GM10248 (cell line): ENCODE results near the gene PRRG1.

Source experiments
- CTCF ChIA-PET: fragments of 300-600 bp; sonication (Branson Sonifier 250); formaldehyde crosslinking; extraction: SDS; loops from one replicate; lab custom pipeline; 2021; ENCODE audit warnings: antibody characterized with exemption; lab: Yijun Ruan, JAX
- POLR2A ChIA-PET: fragments of 350-650 bp; sonication (Branson Sonifier 250); formaldehyde crosslinking; extraction: SDS; loops from one replicate; lab custom pipeline; 2020; ENCODE audit warnings: antibody characterized with exemption; lab: Yijun Ruan, JAX
- DNase-seq: peaks from one replicate; pipeline ENCODE4 v3.0.0; 2012; ENCODE audit errors: extremely low spot score
- TF ChIP-seq, protein P1 (sequence below): IDR thresholded peaks from 2 replicates; pipeline ENCODE4 v1.5.1; 2012; ENCODE audit warnings: mild to moderate bottlenecking, low read depth; ENCODE audit errors: extremely low read depth, missing control alignments, control extremely low read depth

PRRG1 gene

DNA sequence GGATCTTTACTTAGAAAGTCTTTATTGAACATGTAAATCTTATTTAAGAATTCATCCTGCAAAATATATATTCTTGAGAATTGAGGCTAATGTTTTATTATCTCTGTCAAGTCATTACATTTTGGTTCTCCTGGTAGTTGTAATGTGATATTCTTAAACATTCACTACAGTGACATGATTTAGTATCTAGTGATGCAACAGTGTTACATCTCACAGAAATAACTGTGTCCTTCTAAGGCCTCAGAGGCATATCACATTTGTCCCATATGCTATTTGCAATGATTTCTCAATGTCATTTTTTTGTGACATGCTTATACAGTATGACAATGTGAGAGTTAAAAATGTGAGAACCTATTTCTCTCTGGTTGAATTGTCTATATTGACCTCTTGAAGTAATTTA is 34.1 kb downstream of the PRRG1 start:
- CTCF ChIA-PET = no interaction called here
- TF ChIP-seq, protein P1, sequence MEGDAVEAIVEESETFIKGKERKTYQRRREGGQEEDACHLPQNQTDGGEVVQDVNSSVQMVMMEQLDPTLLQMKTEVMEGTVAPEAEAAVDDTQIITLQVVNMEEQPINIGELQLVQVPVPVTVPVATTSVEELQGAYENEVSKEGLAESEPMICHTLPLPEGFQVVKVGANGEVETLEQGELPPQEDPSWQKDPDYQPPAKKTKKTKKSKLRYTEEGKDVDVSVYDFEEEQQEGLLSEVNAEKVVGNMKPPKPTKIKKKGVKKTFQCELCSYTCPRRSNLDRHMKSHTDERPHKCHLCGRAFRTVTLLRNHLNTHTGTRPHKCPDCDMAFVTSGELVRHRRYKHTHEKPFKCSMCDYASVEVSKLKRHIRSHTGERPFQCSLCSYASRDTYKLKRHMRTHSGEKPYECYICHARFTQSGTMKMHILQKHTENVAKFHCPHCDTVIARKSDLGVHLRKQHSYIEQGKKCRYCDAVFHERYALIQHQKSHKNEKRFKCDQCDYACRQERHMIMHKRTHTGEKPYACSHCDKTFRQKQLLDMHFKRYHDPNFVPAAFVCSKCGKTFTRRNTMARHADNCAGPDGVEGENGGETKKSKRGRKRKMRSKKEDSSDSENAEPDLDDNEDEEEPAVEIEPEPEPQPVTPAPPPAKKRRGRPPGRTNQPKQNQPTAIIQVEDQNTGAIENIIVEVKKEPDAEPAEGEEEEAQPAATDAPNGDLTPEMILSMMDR = no peak
- POLR2A ChIA-PET = no interaction called here
- no peak for DNase-seq

DNA sequence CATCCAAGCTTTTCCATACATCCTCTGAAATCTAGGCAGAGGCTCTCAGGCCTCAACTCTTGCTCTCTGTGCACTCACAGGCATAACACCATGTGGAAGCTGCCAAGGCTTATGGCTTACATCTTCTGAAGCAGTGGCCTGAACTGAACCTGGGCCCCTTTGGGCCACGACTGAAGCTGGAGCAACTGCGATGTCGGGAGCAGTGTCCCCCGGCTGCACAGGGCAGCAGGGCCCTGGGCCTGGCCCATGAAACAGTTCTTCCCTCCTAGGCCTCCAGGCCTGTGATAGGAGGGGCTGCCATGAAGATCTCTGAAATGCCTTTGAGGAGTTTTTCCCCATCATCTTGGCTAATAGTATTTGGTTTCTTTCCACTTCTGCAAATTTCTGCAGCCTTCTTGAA is 39.2 kb downstream of the PRRG1 start:
- CTCF ChIA-PET = no interaction called here

DNA sequence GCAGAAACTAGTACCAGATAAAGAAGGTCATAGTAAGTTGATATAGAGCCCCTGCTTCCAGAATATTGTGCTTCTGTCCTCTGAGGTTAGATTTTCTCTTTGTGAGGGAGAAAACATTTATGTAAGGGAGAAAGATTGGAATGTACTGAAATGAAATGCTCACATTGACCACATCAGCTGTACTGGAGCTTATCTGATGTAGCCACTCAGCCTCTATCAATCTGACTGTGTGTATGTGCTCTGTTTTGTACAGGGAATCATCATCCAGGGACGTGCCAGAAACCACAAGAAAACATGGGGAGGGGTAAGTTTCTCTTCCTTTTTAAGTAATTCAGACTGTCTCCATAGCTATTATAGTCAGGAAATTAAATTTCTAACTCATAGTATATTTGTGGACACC is 56.8 kb downstream of the PRRG1 start:
- ChIA-PET POLR2A (no interaction called here), CTCF (no interaction called here)
- TF ChIP-seq, protein P1 = no peak
- no peak for DNase-seq

More for the DNA sequence above, 39.2 kb downstream of the PRRG1 start:
- POLR2A ChIA-PET = no interaction called here
- TF ChIP-seq, protein P1 = no peak
- DNase-seq = no peak

DNA sequence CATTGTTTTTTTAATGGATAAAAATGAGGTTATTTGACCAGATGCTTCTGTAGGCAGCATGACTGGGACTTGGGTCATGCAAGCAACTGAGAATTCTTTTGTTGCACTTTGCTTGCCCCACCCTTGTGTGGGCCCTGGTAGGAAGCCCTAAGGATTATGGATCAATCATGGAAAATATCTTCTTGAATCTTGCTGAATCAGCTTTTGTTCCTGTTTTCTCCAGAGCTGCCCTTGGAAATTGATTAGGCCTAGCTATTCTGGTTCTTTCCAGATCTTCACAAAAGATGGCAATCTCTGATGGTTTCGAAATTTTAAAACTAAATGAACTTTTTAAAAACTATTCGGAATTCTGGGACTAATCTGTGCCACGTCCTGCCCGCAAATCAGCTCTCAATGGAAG is 58.6 kb downstream of the PRRG1 start:
- no peak for DNase-seq
- ChIA-PET POLR2A (no interaction called here), CTCF (no interaction called here)
- TF ChIP-seq, protein P1 = no peak

DNA sequence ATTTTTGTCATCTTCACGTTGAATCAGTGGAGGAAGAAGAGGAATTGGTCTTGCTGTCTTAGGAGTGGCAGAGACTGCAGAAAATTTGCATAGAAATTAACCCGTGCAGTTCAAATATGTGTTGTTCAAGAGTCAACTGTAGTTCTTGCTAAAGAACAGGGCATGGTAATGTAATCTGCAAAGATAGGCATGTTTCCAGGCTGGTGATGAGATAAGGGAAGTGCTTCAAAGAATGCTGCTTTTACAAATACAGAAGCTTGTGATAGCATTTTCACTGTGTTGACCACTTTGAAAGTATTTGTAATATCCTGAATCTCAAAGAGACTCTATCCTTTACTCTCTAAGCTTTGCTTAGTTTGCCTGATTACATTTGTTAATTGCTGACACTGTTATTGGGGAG is 60.1 kb downstream of the PRRG1 start:
- ChIA-PET POLR2A (no interaction called here), CTCF (no interaction called here)
- TF ChIP-seq, protein P1 = no peak
- no peak for DNase-seq

DNA sequence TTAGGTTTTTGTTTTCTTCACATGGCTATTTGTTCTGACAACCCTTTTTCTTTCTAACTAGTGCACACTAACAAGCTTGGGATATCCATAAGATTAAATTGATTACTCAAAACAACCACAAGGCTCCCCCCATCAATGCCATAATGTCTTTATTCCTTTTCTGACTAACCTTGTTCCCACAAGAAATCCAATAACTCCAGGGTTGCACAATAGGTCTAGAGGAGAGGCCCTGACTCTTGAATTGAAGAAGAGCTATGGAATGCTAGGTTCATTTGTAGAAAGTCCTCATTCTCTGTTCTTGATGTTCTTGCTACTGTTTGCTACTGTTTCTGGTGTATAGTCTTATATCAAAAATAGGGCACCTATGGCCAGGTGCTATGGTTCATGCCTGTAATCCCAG is 71.0 kb downstream of the PRRG1 start:
- no peak for DNase-seq
- TF ChIP-seq, protein P1 = no peak
- POLR2A ChIA-PET = no interaction called here
- CTCF ChIA-PET = interaction anchor here (1.0 kb wide), 1 partner anchor 25 kb away, joined by 3 read pairs; no protein-coding TSS in a partner anchor

DNA sequence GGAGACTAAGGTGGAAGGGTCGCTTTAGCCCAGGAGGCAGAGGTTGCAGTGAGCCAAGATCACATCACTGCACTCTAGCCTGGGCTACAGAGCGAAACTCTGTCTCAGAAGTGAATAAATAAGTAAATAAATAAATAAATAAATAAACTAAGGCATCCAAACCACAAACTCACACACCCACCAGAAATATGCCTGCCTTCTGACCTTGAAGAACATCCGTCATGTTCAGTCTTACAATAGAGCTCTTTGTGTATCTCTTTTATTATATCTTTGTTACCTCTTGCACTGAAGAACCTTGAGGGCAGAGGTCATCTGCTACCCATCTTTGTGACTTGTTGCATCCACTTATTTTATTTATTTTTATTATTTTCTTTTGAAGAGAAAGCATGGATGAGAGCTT is 71.6 kb downstream of the PRRG1 start:
- POLR2A ChIA-PET = no interaction called here
- TF ChIP-seq, protein P1 = no peak

More for the DNA sequence above, 71.6 kb downstream of the PRRG1 start:
- CTCF ChIA-PET = no interaction called here
- no peak for DNase-seq
